CD14-positive monocyte (primary cell): ENCODE results near the gene CAMKK1. TPM values are rescaled to one million over a fixed set of nuclear protein-coding genes. Genes with fewer than 3 reads are reported as not detected.
A peak's percentile ranks its signal among the peaks of the same experiment; 100 is the strongest.

Source experiments
- DNase-seq, 3 donors: peaks; one replicate each; pipeline ENCODE4 v3.0.0-alpha.2; 2011 to 2022
- H2AFZ ChIP-seq: 2 replicates; pipeline ENCODE4 v1.6.0; 2012; ENCODE audit warnings: mild to moderate bottlenecking, low read depth, low read length, inconsistent platforms; ENCODE audit not compliant: insufficient read depth, poor library complexity, severe bottlenecking
- H3K27ac ChIP-seq, 2 donors: 1 replicate in 1 of 2; 2 replicates in 1 of 2; pipeline ENCODE4 v1.5.1; 2012 to 2013; ENCODE audit warnings: low read length in 2 of 2, control low read depth in 1 of 2, inconsistent platforms in 1 of 2, low read depth in 1 of 2, mild to moderate bottlenecking in 1 of 2
- H3K27me3 ChIP-seq, 2 donors: one replicate each; pipeline versions ENCODE4 v1.6.0 to v1.6.1; 2011 to 2013; ENCODE audit warnings: low read length in 2 of 2; ENCODE audit not compliant: control insufficient read depth in 2 of 2, insufficient read depth in 2 of 2
- H3K36me3 ChIP-seq, 2 donors: replicated peaks in 1 of 2; 1 replicate in 1 of 2; 2 replicates in 1 of 2; pipeline versions ENCODE4 v1.5.1 to v1.6.1; 2012 to 2013; ENCODE audit warnings: low read length in 2 of 2, control low read depth in 1 of 2, inconsistent platforms in 1 of 2, mild to moderate bottlenecking in 1 of 2; ENCODE audit not compliant: insufficient read depth in 2 of 2, control insufficient read depth in 1 of 2
- H3K4me1 ChIP-seq, 2 donors: 1 replicate in 1 of 2; 2 replicates in 1 of 2; pipeline versions ENCODE4 v1.5.1 to v1.6.1; 2012 to 2013; ENCODE audit warnings: low read length in 2 of 2, control low read depth in 1 of 2, inconsistent platforms in 1 of 2, mild to moderate bottlenecking in 1 of 2, moderate library complexity in 1 of 2; ENCODE audit not compliant: insufficient read depth in 2 of 2, control insufficient read depth in 1 of 2
- H3K4me2 ChIP-seq: replicated peaks from 2 replicates; pipeline ENCODE3; 2012; ENCODE audit warnings: low read length, moderate library complexity, mild to moderate bottlenecking; ENCODE audit not compliant: poor library complexity, severe bottlenecking; ENCODE audit errors: extremely low read depth
- H3K4me3 ChIP-seq, 3 experiments: fragments of 200-600 bp in 1 of 3; sonication (generic) in 1 of 3; replicated peaks in 1 of 3; 1 replicate in 2 of 3; 2 replicates in 1 of 3; pipeline ENCODE4 v1.5.1; 2011 to 2013; ENCODE audit warnings: low read length in 3 of 3, mild to moderate bottlenecking in 3 of 3, control low read depth in 2 of 3, low read depth in 2 of 3, inconsistent platforms in 1 of 3, moderate library complexity in 1 of 3
- H3K79me2 ChIP-seq: 2 replicates; pipeline ENCODE4 v1.6.0; 2012; ENCODE audit warnings: mild to moderate bottlenecking, control low read depth, inconsistent platforms, low read length, moderate library complexity; ENCODE audit not compliant: insufficient read depth
- H3K9ac ChIP-seq: 2 replicates; pipeline ENCODE4 v1.6.0; 2017; ENCODE audit warnings: low read length, mild to moderate bottlenecking; ENCODE audit not compliant: insufficient read depth, poor library complexity, severe bottlenecking
- H3K9me3 ChIP-seq, 2 donors: replicated peaks in 1 of 2; 1 replicate in 1 of 2; 2 replicates in 1 of 2; pipeline versions ENCODE4 v1.5.1 to v1.6.1; 2012 to 2013; ENCODE audit warnings: low read length in 2 of 2, control low read depth in 1 of 2; ENCODE audit not compliant: control insufficient read depth in 1 of 2, insufficient read depth in 1 of 2
- H4K20me1 ChIP-seq: 2 replicates; pipeline ENCODE4 v1.6.0; 2012; ENCODE audit warnings: mild to moderate bottlenecking, low read length, control low read depth, moderate library complexity; ENCODE audit not compliant: insufficient read depth
- H3K27ac Mint-ChIP-seq, 7 donors: one replicate each; pipeline ENCODE4 v1.8.0; 2020; ENCODE audit warnings: mild to moderate bottlenecking in 7 of 7, mixed read lengths in 7 of 7, moderate library complexity in 6 of 7, inconsistent platforms in 2 of 7
- H3K27me3 Mint-ChIP-seq, 3 donors: one replicate each; pipeline ENCODE4 v1.8.0; 2021 to 2022; ENCODE audit warnings: low read depth in 3 of 3, mild to moderate bottlenecking in 3 of 3, mixed read lengths in 3 of 3, moderate library complexity in 3 of 3, inconsistent platforms in 1 of 3
- H3K36me3 Mint-ChIP-seq, 2 donors: one replicate each; pipeline ENCODE4 v1.8.0; 2020; ENCODE audit warnings: mixed read lengths in 2 of 2, inconsistent platforms in 1 of 2, mild to moderate bottlenecking in 1 of 2
- H3K4me1 Mint-ChIP-seq: one replicate; pipeline ENCODE4 v1.8.0; 2020; ENCODE audit warnings: mild to moderate bottlenecking, mixed read lengths
- H3K4me3 Mint-ChIP-seq, 2 donors: one replicate each; pipeline ENCODE4 v1.8.0; 2020; ENCODE audit warnings: mild to moderate bottlenecking in 2 of 2, mixed read lengths in 2 of 2, moderate library complexity in 1 of 2
- H3K9me3 Mint-ChIP-seq, 7 donors: one replicate each; pipeline ENCODE4 v1.8.0; 2020 to 2022; ENCODE audit warnings: mixed read lengths in 7 of 7, mild to moderate bottlenecking in 6 of 7, moderate library complexity in 6 of 7, inconsistent platforms in 2 of 7
- CTCF ChIP-seq: fragments of 200-600 bp; IDR thresholded peaks from one replicate; pipeline ENCODE4 v1.8.0; 2022; ENCODE audit warnings: antibody characterized with exemption, mild to moderate bottlenecking
- WGBS: methylation state at CpG from one replicate; pipeline ENCODE4 v1.1.5; 2013; ENCODE audit warnings: missing lambda C conversion rate; ENCODE audit not compliant: insufficient coverage; 5-methylcytosine and 5-hydroxymethylcytosine counted together
- intact Hi-C, 2 donors: fragments of 100-400 bp; cut with micrococcal nuclease; formaldehyde crosslinking; loops; one replicate each; pipeline versions ENCODE4 v1.15.0 to v1.15.1; 2023
- polyA plus RNA-seq, 3 donors: library from polyadenylated mRNA; depleted of rRNA in 1 of 3; unstranded in 2 of 3; stranded (reverse) in 1 of 3; fragments of 300-500 nt in 2 of 3; fragments of >200 nt in 1 of 3; fragmentation: Illumina TruSeq in 2 of 3; gene quantifications; 1 replicate in 2 of 3; 2 replicates in 1 of 3; pipeline ENCODE4 v1.2.3, GENCODE V29; 2012 to 2021

CAMKK1 gene
- polyA plus RNA-seq, 3 donors, result 0.74 to 24.1 (median 1.5) TPM

DNA sequence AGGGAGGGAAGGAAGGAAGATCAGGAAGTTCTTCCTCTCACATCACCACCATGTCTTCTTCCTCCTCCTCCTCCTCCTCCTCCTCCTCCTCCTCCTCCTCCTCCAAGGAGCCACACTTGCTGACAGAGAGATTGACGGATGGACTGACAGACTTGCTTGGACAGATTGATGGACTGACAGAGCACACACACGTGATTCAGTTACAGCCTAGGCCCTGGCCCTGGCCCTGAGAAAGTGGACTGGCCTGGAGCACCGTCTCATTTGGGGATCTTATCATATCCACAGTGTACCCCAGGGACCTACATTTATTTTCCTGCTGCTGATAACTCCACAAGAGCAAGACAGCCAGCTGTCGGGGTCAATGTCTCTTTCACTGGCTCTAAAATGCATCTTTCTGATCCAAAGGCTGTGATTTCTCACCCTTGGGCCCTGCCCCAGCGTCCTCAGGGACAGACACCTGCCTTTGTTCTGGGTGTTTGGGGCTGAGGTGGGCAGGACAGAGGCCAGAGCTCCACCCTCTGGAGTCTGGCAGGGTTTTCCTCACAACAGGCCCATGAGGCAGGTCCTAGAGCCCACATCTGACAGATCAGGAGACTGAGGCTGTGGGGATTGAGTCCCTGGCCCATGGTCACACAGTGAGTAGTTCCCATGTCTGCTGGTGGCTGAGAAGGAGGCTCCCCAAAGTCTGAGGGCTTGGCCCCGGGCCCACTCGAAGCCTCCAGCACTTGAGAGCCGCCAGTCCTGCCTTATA, 25.7 kb upstream of the CAMKK1 start:
- H4K20me1 ChIP-seq, result peaks cover 23% of the 10 kb centered on the region
- H3K4me2 ChIP-seq, result no peak overlapping the region
- peak overlapping the region in 1 of 2 donors; percentile 61 for H3K27ac ChIP-seq
- peaks cover 38% of the 10 kb centered on the region for H3K4me1 Mint-ChIP-seq
- peaks cover 0 to 5% (median 3%) of the 10 kb centered on the region in 3 donors for H3K27me3 Mint-ChIP-seq
- peaks cover 50 to 51% of the 10 kb centered on the region in 2 donors for H3K4me1 ChIP-seq
- no peak for DNase-seq
- no peak overlapping the region for H3K9ac ChIP-seq
- peak overlapping the region in 4 of 7 donors; percentile 33 to 83 (median 76) for H3K27ac Mint-ChIP-seq
- H3K9me3 Mint-ChIP-seq, result peaks cover 0 to 3% (median 0%) of the 10 kb centered on the region in 7 donors
- peaks cover 0 to 1% of the 10 kb centered on the region in 2 donors for H3K36me3 ChIP-seq
- H3K27me3 ChIP-seq, result no peaks in the 10 kb centered on the region
- H3K79me2 ChIP-seq, result peaks cover 36% of the 10 kb centered on the region
- no peaks in the 10 kb centered on the region for H3K9me3 ChIP-seq
- intact Hi-C loops, result loop anchor here (5.0 to 10.0 kb wide), 2 partner anchors 44 to 54 kb away; partner anchors contain the start of gene ATP2A3 (in 1 of the 2)
- no peak for TF ChIP-seq CTCF
- H2AFZ ChIP-seq, result no peak overlapping the region
- H3K36me3 Mint-ChIP-seq, result peaks cover 7 to 10% of the 10 kb centered on the region in 2 donors
- no peak overlapping the region for H3K4me3 Mint-ChIP-seq
- 71% methylated on average over 7 of the region's 8 CpGs for WGBS
- H3K4me3 ChIP-seq, result no peak overlapping the region

DNA sequence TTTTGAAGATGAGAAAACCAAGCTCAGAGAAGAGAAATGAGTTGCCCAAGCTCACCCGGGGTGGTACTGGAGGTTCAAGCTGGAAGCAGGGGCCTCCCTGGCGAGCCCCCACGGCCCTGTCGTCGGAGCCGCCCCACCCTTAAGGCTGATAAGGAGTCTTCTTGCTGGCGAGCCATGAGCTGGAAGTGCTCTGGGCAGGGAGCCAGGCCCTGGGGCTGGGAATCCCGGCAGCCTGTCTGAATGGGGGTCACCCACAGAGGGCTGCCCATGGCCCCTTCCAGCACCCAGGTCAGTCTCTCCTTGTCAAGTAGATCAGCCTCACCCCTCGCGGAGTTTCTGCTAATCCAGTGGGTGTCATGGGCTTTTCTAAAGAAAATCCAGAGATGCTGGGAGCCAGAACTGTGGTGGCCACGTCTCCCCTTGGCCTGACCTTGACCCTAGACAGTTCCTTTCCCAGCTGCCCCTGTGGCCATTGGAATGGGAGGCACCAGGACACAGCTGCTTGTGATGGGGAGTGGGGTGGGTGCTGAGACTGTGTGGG, 24.6 kb upstream of the CAMKK1 start:
- peaks cover 46% of the 10 kb centered on the region for H3K4me1 Mint-ChIP-seq
- peaks cover 15 to 17% of the 10 kb centered on the region in 2 donors for H3K36me3 Mint-ChIP-seq
- peaks cover 0 to 4% (median 0%) of the 10 kb centered on the region in 7 donors for H3K9me3 Mint-ChIP-seq
- peak overlapping the region in 1 of 3 experiments; percentile 92 for H3K4me3 ChIP-seq
- peaks cover 0 to 5% (median 3%) of the 10 kb centered on the region in 3 donors for H3K27me3 Mint-ChIP-seq
- no peaks in the 10 kb centered on the region for H3K9me3 ChIP-seq
- intact Hi-C loops, result loop anchor here (2.0 to 10.0 kb wide), 3 partner anchors 43 to 53 kb away; partner anchors contain the start of gene ATP2A3 (in 1 of the 2)
- no peak for TF ChIP-seq CTCF
- peaks cover 47% of the 10 kb centered on the region for H3K79me2 ChIP-seq
- DNase-seq, result peak in 2 of 3 donors; percentile 10 to 31
- H3K4me3 Mint-ChIP-seq, result peak overlapping the region; percentile 96 to 97
- H3K27ac Mint-ChIP-seq, result peak overlapping the region; percentile 94 to 99 (median 98)
- peaks cover 58 to 62% of the 10 kb centered on the region in 2 donors for H3K4me1 ChIP-seq
- peaks cover 33% of the 10 kb centered on the region for H4K20me1 ChIP-seq
- WGBS, result 7% methylated on average over 10 of the region's 11 CpGs
- peaks cover 0 to 4% of the 10 kb centered on the region in 2 donors for H3K36me3 ChIP-seq
- H3K27ac ChIP-seq, result peak overlapping the region; percentile 80 to 96
- peak overlapping the region; percentile 99 for H3K4me2 ChIP-seq
- peak overlapping the region; percentile 91 for H3K9ac ChIP-seq
- H2AFZ ChIP-seq, result peak overlapping the region; percentile 73
- H3K27me3 ChIP-seq, result no peaks in the 10 kb centered on the region
